DND-41 (cell line): ENCODE results near the gene APOC1.

Source experiments
- EZH2 ChIP-seq: IDR thresholded peaks from 3 replicates; pipeline ENCODE4 v1.6.1; 2012; ENCODE audit warnings: borderline replicate concordance, low read depth, mild to moderate bottlenecking, moderate library complexity, low read length, inconsistent platforms; ENCODE audit not compliant: severe bottlenecking
- TF ChIP-seq, protein P1 (sequence below): IDR thresholded peaks from 2 replicates; pipeline ENCODE4 v1.5.1; 2012; ENCODE audit warnings: borderline replicate concordance, low read length, moderate library complexity, mild to moderate bottlenecking; ENCODE audit not compliant: poor library complexity, severe bottlenecking; ENCODE audit errors: extremely low read depth

DNA sequence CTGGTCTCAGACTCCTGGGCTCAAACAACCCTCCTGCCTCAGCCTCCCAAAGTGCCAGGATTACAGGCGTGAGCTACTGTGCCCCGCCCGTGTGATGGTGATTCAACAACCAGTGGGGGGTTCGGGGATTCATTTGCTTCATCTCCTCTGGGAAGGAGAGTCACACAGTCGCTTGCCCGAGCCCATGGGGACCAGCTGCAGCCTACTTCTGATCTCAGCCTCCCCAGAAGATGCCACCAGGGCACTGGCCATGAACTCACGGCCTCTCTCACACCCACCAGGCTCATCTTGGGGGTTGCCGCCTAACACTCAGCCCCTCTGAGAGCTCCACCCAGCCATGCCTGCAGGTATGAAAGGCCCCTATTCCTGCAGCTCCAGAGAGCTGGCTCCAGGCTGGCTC, 16.6 kb upstream of the APOC1 start:
- TF ChIP-seq, protein P1, sequence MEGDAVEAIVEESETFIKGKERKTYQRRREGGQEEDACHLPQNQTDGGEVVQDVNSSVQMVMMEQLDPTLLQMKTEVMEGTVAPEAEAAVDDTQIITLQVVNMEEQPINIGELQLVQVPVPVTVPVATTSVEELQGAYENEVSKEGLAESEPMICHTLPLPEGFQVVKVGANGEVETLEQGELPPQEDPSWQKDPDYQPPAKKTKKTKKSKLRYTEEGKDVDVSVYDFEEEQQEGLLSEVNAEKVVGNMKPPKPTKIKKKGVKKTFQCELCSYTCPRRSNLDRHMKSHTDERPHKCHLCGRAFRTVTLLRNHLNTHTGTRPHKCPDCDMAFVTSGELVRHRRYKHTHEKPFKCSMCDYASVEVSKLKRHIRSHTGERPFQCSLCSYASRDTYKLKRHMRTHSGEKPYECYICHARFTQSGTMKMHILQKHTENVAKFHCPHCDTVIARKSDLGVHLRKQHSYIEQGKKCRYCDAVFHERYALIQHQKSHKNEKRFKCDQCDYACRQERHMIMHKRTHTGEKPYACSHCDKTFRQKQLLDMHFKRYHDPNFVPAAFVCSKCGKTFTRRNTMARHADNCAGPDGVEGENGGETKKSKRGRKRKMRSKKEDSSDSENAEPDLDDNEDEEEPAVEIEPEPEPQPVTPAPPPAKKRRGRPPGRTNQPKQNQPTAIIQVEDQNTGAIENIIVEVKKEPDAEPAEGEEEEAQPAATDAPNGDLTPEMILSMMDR = no peak
- TF ChIP-seq EZH2 = no peak
